Activated CD4-positive, alpha-beta T cell treated with anti-CD3 and anti-CD28 coated beads, Interleukin-2, Interleukin-4, amounts not matched to agents 100 ng/mL and 50 ng/mL, durations not matched to agents 16 hours and 8 hours (primary cell): ENCODE results near the gene MYH7B.

Experiments
- DNase-seq: peaks from one replicate; pipeline ENCODE4 v3.0.0-alpha.2; 2020; ENCODE audit warnings: low spot score

Gene MYH7B

GRCh38 chr20:34945315-34946077 lies 10.2 kb upstream of the MYH7B start:
- no peak for DNase-seq

DNA sequence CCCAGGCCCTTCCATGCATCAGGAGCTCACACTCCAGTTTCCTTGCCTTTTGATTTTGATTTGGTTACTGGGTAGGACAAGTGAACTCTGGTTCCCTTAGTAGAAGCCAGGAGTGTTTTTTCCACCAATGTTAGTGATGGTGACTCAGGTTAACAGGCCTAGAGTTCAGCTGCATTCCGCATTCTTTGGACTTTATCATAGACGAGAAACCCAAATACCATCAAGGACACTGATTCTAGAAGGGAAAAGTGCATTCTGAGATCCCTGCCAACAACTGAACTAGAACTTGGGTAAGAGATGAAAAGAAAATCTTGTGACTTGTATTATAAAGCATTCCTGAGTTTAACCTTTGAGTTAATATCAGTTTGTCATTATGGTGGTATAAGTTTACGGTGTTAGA lies 9.0 kb upstream of the MYH7B start:
- no peak for DNase-seq

- no peak for DNase-seq
These were observed 8.3 kb upstream of the MYH7B start for GRCh38 chr20:34947336-34947735.

DNA sequence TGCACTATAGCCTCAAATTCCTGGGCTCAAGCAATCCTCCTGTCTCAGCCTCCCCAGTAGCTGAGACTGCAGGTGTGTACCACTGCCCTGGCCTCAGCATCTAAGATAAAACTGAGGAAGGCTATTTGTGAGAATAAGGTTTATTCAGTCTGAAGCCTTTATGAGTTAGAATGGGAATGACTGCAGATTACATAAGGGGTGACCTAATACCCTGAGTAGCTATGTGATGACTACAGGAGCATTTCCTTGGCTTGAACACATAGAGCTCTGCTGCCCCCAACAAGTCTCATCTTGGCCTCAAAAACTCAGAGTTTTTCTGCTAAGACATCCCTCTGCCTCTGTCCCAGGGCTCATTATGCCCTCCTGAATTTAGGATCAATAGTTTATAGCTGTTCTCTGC lies 7.6 kb upstream of the MYH7B start:
- no peak for DNase-seq

- no peak for DNase-seq
These were observed 6.5 kb upstream of the MYH7B start for GRCh38 chr20:34949120-34949519.

- DNase-seq: no peak
These were observed 4.4 kb upstream of the MYH7B start for GRCh38 chr20:34951252-34951651.

DNA sequence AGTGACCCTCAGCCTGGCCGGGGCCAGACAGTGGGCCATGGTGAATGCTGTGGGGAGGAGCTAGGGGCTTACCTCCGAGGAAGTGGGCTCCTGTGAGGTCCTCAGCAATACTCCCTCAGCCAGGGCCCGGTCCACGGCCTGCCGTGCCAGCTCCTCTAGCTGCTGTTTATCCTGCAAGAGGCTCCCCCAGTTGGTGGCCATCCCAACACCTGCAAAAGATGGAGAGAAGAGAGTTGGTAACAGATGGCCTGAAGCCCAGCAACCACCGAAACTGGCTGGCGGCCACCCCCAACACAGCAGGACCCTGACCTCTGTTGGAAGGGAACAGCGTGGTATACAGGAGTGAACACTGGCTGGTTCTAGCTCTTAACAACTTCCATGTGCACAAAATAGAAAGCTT lies 4.0 kb upstream of the MYH7B start:
- no peak for DNase-seq

DNA sequence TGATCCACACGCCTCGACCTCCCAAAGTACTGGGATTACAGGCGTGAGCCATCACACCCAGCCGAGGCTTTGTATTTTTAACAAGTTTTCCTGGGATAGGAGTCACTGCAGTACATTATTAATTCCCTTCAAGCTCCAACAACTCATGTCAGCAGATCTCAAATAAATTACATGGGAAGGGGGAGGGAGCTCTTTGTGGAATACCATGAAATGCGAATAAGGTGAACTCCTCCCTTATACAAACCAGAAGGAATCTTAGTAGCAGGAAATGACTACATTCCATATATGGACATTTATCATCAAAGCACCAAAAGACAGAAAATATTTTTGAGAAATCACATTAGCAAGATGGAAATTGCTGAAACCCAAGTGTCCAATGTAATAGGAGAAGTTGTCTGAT lies 3.0 kb upstream of the MYH7B start:
- DNase-seq: no peak

- DNase-seq: no peak
These were observed 1.7 kb upstream of the MYH7B start for GRCh38 chr20:34953960-34954359.

DNA sequence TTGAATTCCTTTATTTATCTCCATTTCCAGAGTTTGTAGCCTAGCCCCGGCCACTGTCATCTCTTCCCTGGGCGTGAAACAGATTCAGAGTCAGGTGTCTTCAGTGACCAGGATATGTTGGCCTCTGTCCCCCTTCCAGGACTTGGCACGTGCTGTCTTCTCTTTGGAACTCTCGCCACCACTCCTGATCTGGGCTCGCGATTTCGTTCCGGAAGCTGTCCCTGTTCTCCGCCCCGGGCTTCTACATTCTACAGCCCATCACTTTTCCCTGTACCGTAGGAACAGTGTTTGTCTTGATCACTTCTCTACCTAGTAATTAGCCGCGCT lies 801 bp upstream of the MYH7B start:
- no peak for DNase-seq

DNA sequence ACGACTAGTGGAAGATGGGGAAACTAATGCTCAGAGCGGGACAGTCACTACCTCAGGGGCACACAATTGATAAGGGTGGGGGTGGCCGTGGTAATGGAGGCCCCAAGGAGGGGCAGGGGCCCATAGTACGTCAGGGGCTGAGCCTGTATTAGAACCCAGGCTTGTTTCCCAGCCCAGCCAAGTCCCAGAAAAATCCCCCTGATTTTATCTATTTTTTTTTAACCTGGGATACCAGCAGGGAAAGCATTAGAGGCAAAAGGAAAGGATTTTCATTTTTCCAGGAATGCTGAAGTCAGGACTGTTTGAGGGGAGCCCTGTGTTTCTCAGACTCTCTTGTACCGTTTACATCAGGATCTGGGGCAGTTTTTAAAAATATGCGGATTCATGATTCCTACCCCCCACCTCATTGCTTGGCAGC lies 382 bp downstream of the MYH7B start:
- DNase-seq: no peak

DNA sequence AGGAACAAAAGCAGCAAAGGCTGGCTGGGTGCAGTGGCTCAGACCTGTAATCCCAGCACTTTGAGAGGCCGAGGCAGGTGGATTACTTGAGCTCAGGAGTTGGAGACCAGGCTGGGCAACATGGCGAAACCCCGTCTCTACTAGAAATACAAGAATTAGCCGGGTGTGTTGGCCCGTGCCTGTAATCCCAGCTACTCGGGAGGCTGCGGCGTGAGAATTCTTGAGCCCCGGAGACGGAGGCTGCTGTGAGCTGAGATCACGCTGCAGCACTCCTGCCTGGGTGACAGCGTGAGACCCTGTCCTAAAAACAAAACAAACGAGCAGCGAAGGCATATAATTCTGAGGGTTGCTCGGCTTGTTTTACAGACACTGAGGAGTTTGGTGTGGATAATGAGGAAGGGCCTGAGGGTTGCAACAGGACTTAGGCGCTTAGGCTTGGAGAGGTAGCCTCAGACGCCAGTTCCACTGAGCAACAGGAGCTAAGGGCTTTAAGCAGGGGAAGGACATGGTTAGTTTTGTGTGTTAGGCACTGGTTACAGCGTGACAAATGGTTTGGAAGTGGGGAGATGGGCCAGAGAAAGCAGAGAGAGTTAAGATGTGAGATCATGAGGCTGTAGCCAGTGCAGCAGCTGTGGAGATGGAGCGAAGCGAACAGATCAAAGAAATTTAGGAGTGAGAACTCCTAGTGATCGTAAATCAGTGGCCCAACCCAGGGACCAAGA lies 1.2 kb downstream of the MYH7B start:
- DNase-seq: no peak

DNA sequence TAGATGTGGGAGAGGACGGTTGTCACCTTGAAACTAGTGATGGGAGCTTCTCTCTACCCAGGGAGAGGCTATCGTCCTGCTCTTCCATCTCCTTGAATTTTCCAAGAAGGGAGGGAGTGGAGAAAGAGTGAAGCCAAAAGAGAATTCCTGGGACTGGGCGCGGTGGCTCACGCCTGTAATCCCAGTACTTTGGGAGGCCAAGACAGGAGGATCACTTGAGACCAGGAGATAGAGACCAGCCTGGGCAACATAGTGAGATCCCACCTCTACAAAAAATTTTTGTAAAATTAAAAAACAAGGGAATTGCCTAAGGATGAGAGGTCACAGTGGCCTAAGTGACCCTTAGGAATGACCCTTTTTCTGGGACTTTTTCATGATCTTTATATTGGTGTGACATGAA lies 8.8 kb downstream of the MYH7B start:
- DNase-seq: no peak

DNA sequence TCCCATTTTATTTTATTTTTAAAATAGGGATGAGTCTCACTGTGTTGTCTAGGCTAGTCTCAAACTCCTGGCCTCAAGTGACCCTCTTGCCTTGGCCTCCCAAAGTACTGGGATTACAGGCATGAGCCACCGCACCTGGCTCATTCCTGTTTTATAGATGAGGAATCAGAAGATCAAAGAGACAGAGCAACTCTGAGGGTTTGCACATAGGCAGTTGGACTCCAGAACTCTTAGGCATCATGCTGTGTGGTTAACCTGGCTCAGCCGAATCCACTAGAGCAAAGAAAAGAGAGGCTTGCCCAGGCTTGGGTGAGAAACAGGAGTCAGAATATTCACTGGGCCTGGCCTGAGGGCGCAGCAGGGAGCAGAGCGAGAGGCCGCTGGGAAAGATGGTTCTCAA lies 9.4 kb downstream of the MYH7B start:
- DNase-seq: no peak

GRCh38 chr20:34967421-34967820 lies 11.8 kb downstream of the MYH7B start:
- DNase-seq: no peak

- no peak for DNase-seq
These were observed 12.5 kb downstream of the MYH7B start for GRCh38 chr20:34968042-34968775.

DNA sequence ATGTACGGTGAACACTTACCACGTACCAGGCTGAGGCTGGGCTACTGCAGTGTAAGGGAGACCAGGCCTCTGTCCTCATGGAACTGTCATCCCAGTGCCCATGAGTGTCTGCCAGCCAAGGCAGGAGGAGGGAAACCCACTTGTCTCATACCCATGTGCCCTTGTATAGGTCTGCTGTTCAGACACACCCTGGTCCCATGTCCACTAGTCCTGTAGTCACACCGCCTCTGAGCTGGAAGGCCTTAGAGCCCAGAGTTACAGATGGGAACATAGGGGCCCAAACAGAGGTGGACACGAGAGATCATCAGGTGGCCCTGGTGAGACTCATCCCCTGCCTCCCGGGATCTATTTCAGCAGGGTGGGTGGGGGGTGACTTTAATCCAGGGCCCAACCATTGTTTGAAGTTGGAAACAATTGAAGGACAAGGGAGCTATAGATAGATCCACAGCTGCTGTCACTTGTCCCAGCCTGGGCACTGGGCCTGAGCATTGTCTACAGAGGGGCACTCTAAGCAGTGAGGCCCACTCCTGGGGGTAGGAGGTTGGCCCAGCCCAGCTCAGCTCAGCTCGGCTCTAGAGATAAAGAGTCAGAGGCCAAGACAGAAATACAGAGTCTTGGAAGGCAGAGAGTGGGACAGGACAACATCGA lies 14.6 kb downstream of the MYH7B start:
- DNase-seq: no peak

DNA sequence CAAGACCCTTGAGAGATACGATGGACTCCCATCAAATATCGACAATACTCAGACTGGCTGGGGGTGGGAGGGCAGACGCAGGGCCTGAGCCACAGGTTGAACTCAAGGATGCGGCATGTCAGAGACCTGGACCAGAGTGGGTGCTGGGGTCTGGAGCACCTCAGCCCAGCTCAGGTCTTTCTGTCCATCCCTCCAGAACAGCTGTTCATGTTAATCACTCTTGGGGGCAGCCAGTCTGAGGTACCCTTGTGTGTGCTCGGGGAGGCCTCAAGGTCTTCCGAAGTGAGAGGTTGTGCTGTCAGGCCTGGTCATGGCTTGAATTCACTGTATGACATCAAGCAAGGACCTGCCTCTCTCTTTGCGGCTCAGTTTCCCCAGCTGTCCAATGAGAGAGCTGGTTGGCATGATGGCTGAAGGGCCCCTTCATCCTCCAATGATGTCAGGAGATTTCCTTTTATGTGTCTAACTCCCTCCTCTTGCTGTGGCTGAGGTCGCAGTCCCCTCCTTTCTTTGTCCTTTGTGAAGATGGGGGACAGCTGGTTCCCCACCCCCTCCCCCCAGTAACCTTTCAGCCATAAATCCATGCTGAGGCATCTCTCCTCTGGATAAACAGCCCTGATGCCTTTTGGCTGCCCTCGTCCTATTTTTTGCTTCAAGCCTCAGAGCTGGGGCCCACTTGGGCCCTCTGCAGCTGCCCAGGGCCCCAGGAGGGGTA lies 15.3 kb downstream of the MYH7B start:
- no peak for DNase-seq

DNA sequence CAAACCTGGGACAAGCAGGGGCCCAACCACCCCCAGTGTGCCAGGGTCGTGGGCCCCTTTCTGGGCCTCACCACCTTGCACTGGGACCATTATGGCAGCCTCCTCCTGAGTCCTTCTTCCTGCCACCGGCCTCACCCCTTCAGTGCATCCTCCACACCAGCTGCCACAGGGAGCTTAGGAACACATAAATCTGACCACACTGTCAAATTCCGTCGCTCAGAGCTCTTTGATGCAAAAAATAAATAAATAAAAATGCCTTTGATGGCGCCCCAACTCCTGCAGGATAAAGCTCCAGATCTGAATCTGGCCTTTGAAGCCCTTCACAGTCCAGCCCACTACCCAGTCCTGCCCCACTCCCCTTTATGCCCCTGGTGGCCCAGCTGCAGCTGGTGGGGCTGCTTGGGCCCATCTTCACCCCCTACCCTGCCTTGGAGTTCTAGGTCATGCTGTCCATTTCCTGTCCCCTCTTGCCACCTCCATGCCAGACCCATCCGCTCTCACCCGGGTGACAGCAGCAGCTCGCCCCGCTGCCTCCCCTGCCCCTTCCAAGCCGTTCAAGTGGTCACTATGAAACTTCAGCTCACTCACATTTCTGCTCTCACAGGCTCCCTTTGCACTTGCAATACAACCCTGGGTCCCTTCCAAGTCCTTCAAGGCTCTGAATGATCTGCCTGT lies 16.0 kb downstream of the MYH7B start:
- DNase-seq: no peak

DNA sequence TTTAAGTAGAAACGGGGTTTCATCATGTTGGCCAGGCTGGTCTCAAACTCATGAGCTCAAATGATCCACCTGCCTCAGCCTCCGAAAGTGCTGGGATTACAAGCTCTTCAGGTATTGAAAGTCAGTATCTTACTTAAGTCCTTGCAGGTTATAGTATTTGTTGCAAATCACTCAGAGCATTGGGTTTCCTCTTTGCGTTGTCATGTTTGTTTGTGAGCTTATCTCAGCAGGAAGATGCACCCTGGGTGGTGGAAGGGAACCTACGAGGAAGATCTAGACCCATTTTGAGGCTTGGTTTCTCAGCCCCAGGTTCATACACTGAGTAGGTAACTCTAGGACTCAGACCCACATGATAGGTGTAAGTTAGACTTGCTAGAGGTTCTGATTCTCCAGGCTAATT lies 18.6 kb downstream of the MYH7B start:
- DNase-seq: no peak

DNA sequence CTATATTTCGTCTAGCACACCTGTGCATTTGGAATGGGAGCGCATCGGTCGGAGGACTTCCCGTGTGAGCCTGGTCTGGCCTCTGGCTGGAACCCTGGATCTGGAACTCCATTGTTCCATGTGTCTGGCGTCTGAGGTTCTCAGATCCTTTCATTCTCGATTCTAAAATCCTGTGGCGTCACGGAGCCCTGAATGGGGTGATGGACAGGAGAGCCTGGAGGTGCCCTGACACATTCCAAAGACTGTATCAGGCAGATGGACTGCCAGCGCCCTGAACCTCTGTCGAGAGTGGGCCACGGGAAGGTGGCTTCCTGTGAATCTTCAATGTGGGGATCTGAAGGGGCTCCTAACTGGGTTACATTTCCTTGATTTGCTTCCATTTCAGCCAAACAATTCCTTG lies 20.6 kb downstream of the MYH7B start:
- DNase-seq: no peak
